ENCODE results near the gene HJURP.

The HJURP gene

GRCh38 chr2:233830111-233830802 is 24.1 kb downstream of the HJURP start:
- no peak for DNase-seq

GRCh38 chr2:233829193-233830110 is 24.9 kb downstream of the HJURP start:
- DNase-seq: no peak

- DNase-seq: no peak
Measured at GRCh38 chr2:233828546-233829192, 25.7 kb downstream of the HJURP start.

GRCh38 chr2:233824373-233824772 is 30.0 kb downstream of the HJURP start:
- DNase-seq: no peak

GRCh38 chr2:233823731-233824121 is 30.6 kb downstream of the HJURP start:
- DNase-seq: no peak

GRCh38 chr2:233822781-233823730 is 31.3 kb downstream of the HJURP start:
- no peak for DNase-seq

- no peak for DNase-seq
Measured at GRCh38 chr2:233822101-233822771, 32.1 kb downstream of the HJURP start.

GRCh38 chr2:233821709-233822100 is 32.6 kb downstream of the HJURP start:
- DNase-seq: no peak

GRCh38 chr2:233821196-233821595 is 33.1 kb downstream of the HJURP start:
- no peak for DNase-seq

GRCh38 chr2:233820774-233821105 is 33.6 kb downstream of the HJURP start:
- no peak for DNase-seq

GRCh38 chr2:233819884-233820773 is 34.2 kb downstream of the HJURP start:
- no peak for DNase-seq

- no peak for DNase-seq
Measured at GRCh38 chr2:233818639-233819621, 35.4 kb downstream of the HJURP start.

GRCh38 chr2:233817995-233818638 is 36.2 kb downstream of the HJURP start:
- DNase-seq: no peak

- no peak for DNase-seq
Measured at GRCh38 chr2:233817361-233817911, 36.9 kb downstream of the HJURP start.

GRCh38 chr2:233816771-233817170 is 37.6 kb downstream of the HJURP start:
- DNase-seq: no peak

GRCh38 chr2:233816334-233816733 is 38.0 kb downstream of the HJURP start:
- DNase-seq: no peak

- no peak for DNase-seq
Measured at GRCh38 chr2:233815861-233816260, 38.5 kb downstream of the HJURP start.

GRCh38 chr2:233814056-233814835 is 40.1 kb downstream of the HJURP start:
- no peak for DNase-seq

All from NCI-H526 treated with DMSO at 0.1 percent for 48 hours (cell line).